HEK293 (cell line): ENCODE measurements around the gene SIGLEC8.

Experiments
- CTCF ChIP-seq: fragments of 450-650 bp; formaldehyde crosslinking; IDR thresholded peaks from 2 replicates; pipeline ENCODE4 v1.5.1; 2016; ENCODE audit warnings: missing biosample characterization, missing genetic modification characterization
- REST ChIP-seq: fragments of 450-650 bp; formaldehyde crosslinking; IDR thresholded peaks from 2 replicates; pipeline ENCODE4 v1.5.1; 2016; ENCODE audit warnings: missing biosample characterization, missing genetic modification characterization
- ZNF792 ChIP-seq: fragments of 450-650 bp; formaldehyde crosslinking; IDR thresholded peaks from 2 replicates; pipeline ENCODE4 v1.5.1; 2016; ENCODE audit warnings: missing biosample characterization, missing genetic modification characterization

GRCh38 chr19:51415187-51415586, 43.1 kb downstream of the SIGLEC8 start:
- no peak for TF ChIP-seq REST (tag by site-specific recombination)
- TF ChIP-seq CTCF (tag by site-specific recombination) = no peak
- TF ChIP-seq ZNF792 (tag by site-specific recombination) = no peak
